BJ (cell line): Measurements from ENCODE around the gene GNG12. TPM values are rescaled to one million over a fixed set of nuclear protein-coding genes. Genes with fewer than 3 reads are reported as not detected.

Experiments used
- CTCF ChIA-PET: fragments of 350-600 bp; formaldehyde crosslinking; extraction: SDS; loops from one replicate; lab custom pipeline; 2021; ENCODE audit warnings: antibody characterized with exemption, inconsistent platforms; lab: Yijun Ruan, JAX
- POLR2A ChIA-PET: fragments of 300-600 bp; sonication (Branson Sonifier 250); formaldehyde crosslinking; extraction: SDS; loops from one replicate; lab custom pipeline; 2021; ENCODE audit warnings: antibody characterized with exemption; lab: Charles Lee
- DNase-seq: peaks from one replicate; pipeline ENCODE4 v3.0.0-alpha.2; 2011; ENCODE audit warnings: low read depth
- H3K27me3 ChIP-seq: 2 replicates; pipeline ENCODE4 v1.6.0; 2011; ENCODE audit warnings: low read length; ENCODE audit not compliant: control insufficient read depth, insufficient read depth
- H3K36me3 ChIP-seq: 2 replicates; pipeline ENCODE4 v1.5.1; 2011; ENCODE audit warnings: low read length; ENCODE audit not compliant: control insufficient read depth, insufficient read depth
- H3K4me3 ChIP-seq: 2 replicates; pipeline ENCODE4 v1.5.1; 2011; ENCODE audit warnings: low read depth, mild to moderate bottlenecking, control low read depth, low read length
- CTCF ChIP-seq: IDR thresholded peaks from 2 replicates; pipeline ENCODE4 v1.5.1; 2011; ENCODE audit warnings: low read depth, mild to moderate bottlenecking, control low read depth, inconsistent platforms, low read length, moderate library complexity; ENCODE audit not compliant: insufficient read depth
- polyA plus RNA-seq: library from polyadenylated mRNA; depleted of rRNA; stranded (reverse); fragments of >200 nt; gene quantifications from 2 replicates; pipeline ENCODE4 v1.2.3, GENCODE V29; 2011

The GNG12 gene
- polyA plus RNA-seq, 1 experiment = 99.6 TPM

GRCh38 chr1:67741121-67741520 lies 92.1 kb downstream of the GNG12 start:
- DNase-seq = no peak
- ChIA-PET CTCF (interaction anchor here (0.7 to 1.7 kb wide), 4 partner anchors 19 to 206 kb away, joined by 3 to 7 read pairs (median 4); no protein-coding TSS in a partner anchor), POLR2A (no interaction called here)
- TF ChIP-seq CTCF = no peak
- no peaks in the 10 kb centered on the region for H3K36me3 ChIP-seq
- H3K4me3 ChIP-seq = no peak overlapping the region
- H3K27me3 ChIP-seq = no peaks in the 10 kb centered on the region

- Histone ChIP-seq H3K4me3 (no peak overlapping the region), H3K36me3 (no peaks in the 10 kb centered on the region), H3K27me3 (no peaks in the 10 kb centered on the region)
- TF ChIP-seq CTCF = no peak
- DNase-seq = no peak
- POLR2A ChIA-PET = no interaction called here
- CTCF ChIA-PET = interaction anchor here (0.7 to 1.7 kb wide), 3 partner anchors 20 to 205 kb away, joined by 3 to 7 read pairs (median 5); no protein-coding TSS in a partner anchor
Measured at GRCh38 chr1:67740543-67740942, 92.7 kb downstream of the GNG12 start.

- TF ChIP-seq CTCF = no peak
- ChIA-PET CTCF (no interaction called here), POLR2A (no interaction called here)
- no peak for DNase-seq
- no peaks in the 10 kb centered on the region for H3K27me3 ChIP-seq
- H3K4me3 ChIP-seq = no peak overlapping the region
- no peaks in the 10 kb centered on the region for H3K36me3 ChIP-seq
Measured at GRCh38 chr1:67739361-67739760, 93.9 kb downstream of the GNG12 start.

- no peak for TF ChIP-seq CTCF
- DNase-seq = no peak
- H3K27me3 ChIP-seq = no peaks in the 10 kb centered on the region
- ChIA-PET POLR2A (no interaction called here), CTCF (interaction anchor here (1.5 to 2.9 kb wide), 2 partner anchors 8 to 203 kb away, joined by 3 to 9 read pairs; no protein-coding TSS in a partner anchor)
- H3K4me3 ChIP-seq = no peak overlapping the region
- H3K36me3 ChIP-seq = no peaks in the 10 kb centered on the region
Measured at GRCh38 chr1:67738401-67738800, 94.9 kb downstream of the GNG12 start.

- no peaks in the 10 kb centered on the region for H3K36me3 ChIP-seq
- no peak for DNase-seq
- no peak overlapping the region for H3K4me3 ChIP-seq
- ChIA-PET POLR2A (interaction anchor here (0.6 kb wide), 2 partner anchors 13 to 18 kb away, joined by 3 to 4 read pairs; no protein-coding TSS in a partner anchor), CTCF (interaction anchor here (1.5 to 2.9 kb wide), 2 partner anchors 9 to 202 kb away, joined by 3 to 9 read pairs; no protein-coding TSS in a partner anchor)
- no peak for TF ChIP-seq CTCF
- H3K27me3 ChIP-seq = no peaks in the 10 kb centered on the region
Measured at GRCh38 chr1:67737875-67738274, 95.4 kb downstream of the GNG12 start.
